Stimulated activated CD4-positive, alpha-beta T cell treated with anti-CD3 and anti-CD28 coated beads, Interleukin-1b, Interleukin-23, amount 100 ng/mL, for 4 hours (primary cell): ENCODE measurements around the gene PPFIBP1.

ENCODE experiments used
- DNase-seq, 2 donors: peaks; one replicate each; pipeline ENCODE4 v3.0.0-alpha.2; 2020; ENCODE audit warnings: low read depth in 2 of 2

PPFIBP1 gene

DNA sequence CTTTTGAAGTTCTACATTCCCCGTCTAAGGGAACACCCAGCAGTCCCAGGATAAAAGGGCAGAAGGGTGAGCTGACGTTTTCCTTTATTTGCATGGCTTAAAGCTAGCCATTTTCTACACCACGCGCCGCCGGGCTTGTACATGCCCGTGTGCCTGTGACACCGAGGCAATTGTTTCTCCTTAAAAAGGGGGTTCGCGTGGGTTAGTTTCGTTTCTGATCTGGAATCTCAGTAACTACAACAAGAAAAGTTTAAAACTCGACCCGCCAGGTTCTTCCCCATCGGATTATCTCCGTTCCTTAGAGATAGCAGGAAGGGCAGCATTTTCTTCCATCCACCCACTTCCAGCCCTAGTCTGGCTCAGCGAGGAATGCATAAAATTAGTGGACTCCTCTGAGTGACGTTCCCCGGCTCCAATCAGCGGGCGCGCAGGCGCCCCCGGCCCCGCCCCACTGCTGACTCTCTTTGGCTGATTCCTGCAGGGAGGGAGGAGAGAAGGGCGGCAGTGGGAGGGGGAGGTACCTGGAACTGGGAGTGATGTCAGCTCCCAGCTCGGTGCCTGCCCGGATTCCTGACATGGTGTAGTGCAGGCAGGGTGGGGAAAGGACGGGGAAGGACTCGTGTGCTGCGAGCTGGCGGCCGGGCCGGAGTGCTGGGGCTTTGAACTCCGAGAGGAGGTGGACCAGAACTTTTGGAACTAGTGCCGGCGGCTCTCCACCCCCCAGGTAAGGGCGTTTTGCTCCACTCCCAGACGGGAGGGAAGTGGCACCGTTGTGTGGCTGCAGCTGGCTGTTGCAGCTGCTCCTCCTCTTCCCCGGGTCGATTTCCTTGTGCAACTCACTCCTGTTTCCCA, at the start of gene PPFIBP1:
Gene PPFIBP1 (plus strand): TSS at position 565 of the 852 bp plus-strand sequence. CDS start 109,191 bp downstream, outside the sequence.
- DNase-seq: peak; percentile 99

- no peak for DNase-seq
These were observed 49.7 kb upstream of the PPFIBP1 start for GRCh38 chr12:27474344-27474743.

DNA sequence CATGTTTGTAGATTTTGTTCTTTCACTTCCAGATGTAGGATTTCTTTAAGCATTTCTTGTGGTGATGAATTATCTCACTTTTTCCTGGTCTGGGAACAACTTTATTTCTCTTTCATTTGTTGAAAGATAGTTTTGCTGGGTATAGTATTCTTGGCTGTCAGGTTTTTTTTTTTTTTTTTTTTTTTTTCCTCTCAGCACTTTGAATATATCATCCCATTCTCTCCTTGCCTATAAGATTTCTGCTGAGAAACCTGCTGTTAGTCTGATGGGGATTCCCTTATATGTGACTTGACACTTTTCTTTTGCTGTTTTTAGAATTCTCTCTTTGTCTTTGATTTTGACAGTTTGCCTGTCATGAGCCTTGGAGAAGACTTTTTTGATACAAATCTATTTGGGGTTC, 47.0 kb upstream of the PPFIBP1 start:
- DNase-seq: no peak

GRCh38 chr12:27478949-27479348, 45.1 kb upstream of the PPFIBP1 start:
- DNase-seq: no peak

GRCh38 chr12:27480016-27480415, 44.0 kb upstream of the PPFIBP1 start:
- no peak for DNase-seq

- DNase-seq: no peak
These were observed 37.0 kb upstream of the PPFIBP1 start for GRCh38 chr12:27486961-27487360.

DNA sequence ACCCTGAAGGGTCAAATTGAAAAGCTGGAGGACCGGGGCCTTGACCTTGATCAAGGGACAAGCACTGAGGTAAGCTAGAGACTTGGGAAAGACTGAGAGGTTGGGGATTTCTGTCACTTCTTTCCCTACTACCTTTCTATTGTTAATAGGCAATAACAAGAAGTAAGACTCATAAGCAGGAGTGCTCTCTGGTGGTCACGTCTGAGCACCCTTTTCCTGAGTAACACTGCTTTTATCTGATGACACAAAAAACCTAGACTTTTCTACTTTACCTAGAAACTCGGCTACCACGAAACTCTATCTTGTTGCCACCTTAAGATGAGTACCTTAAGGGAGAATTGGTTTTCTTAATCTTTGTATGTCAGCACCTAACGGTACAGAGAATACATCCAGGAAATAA, 35.5 kb upstream of the PPFIBP1 start:
- DNase-seq: no peak

DNA sequence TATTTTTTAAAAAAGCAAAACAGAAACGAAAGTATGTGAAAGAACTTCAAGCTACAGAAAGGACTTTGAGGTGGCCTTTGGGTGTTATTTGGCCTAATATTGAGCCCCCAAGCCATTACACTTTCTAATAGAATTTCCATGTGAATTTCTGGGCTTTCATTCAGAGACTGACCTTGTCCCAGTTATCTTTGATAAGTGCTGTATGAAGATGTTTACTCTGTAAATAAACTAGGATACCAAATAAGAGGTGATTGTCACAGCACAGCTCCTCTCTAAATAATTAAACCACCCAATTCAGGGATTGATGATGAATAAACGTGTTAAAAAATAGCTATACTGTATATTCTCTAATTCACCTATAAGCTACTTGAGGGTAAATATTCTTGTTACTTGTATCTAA, 32.8 kb upstream of the PPFIBP1 start:
- DNase-seq: no peak

- no peak for DNase-seq
These were observed 30.6 kb upstream of the PPFIBP1 start for GRCh38 chr12:27493260-27493940.

DNA sequence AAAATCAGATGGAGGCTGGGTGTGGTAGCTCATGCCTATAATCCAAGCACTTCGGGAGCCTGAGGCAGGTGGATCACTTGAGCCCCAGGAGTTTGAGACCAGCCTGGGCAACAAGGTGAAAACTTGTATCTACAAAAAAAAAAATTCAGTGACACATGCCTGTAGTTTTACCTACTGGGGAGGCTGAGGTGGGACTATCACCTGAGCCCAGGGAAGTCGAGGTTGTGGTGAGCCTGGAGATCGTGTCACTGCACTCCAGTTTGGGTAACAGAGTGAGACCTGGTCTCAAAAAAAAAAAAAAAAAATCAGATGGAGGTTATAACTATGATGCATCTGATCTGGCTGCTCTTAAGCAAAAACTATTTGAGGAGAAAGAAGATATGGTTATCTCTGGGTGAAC, 26.6 kb upstream of the PPFIBP1 start:
- no peak for DNase-seq

DNA sequence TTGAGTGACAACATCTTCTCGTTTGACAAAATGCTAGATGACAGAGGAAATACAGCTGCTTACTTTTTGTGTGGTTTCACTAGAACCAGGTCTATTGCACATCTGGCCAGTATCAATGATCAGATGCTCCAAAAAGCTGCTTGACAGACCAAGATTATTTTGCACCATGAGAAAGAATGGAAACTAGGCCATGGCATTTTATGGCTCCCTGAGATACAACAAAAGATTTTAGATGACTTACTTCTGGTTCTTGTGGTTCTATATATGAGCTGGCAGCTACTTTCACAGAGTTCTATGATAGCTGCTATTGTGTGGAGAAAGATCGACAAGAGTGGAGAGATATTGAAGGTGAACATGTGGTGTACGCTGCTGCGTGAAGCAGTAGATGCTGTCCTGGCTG, 25.9 kb upstream of the PPFIBP1 start:
- DNase-seq: no peak

GRCh38 chr12:27498761-27499160, 25.2 kb upstream of the PPFIBP1 start:
- no peak for DNase-seq

DNA sequence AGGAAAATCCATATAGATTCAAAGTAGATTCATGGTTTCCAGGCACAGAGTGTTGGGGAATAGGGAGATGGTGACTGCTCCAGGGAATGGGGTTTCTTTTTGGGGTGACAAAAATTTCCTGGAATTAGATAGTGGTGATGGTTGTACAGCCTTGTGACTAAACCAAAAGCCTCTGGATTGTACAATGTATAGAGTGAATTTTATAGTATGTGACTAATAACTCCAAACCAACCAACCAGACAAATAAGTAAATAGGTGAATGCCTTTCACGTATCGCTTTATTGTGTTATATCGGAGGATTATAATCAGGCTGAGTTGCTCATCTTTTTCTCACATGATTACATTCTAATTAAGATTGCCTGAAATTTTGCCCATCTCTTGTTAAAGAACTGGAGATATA, 24.6 kb upstream of the PPFIBP1 start:
- no peak for DNase-seq

GRCh38 chr12:27500546-27500945, 23.5 kb upstream of the PPFIBP1 start:
- DNase-seq: no peak

GRCh38 chr12:27502021-27502435, 22.0 kb upstream of the PPFIBP1 start:
- no peak for DNase-seq

GRCh38 chr12:27504507-27504906, 19.5 kb upstream of the PPFIBP1 start:
- no peak for DNase-seq

DNA sequence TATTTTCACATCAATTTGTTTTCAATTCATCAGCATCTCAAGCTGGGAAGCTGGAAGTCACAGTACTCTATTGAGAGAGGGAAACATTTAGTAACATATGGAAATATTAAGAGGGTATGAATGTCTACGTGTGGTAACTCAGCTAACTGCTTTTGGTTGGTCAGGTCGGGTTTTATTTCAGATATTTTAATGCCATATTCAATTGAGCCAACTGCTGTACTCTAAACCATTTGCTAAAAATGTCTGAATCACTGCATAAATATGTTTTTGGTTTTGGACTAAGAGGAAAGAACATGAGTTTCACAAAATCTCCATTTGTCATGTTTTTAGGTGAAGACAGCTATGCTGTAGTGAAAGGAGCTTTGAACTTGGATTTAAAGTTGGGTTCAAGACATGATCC, 18.9 kb upstream of the PPFIBP1 start:
- no peak for DNase-seq

GRCh38 chr12:27505761-27506160, 18.2 kb upstream of the PPFIBP1 start:
- DNase-seq: no peak

- no peak for DNase-seq
These were observed 17.3 kb upstream of the PPFIBP1 start for GRCh38 chr12:27506645-27507189.

DNA sequence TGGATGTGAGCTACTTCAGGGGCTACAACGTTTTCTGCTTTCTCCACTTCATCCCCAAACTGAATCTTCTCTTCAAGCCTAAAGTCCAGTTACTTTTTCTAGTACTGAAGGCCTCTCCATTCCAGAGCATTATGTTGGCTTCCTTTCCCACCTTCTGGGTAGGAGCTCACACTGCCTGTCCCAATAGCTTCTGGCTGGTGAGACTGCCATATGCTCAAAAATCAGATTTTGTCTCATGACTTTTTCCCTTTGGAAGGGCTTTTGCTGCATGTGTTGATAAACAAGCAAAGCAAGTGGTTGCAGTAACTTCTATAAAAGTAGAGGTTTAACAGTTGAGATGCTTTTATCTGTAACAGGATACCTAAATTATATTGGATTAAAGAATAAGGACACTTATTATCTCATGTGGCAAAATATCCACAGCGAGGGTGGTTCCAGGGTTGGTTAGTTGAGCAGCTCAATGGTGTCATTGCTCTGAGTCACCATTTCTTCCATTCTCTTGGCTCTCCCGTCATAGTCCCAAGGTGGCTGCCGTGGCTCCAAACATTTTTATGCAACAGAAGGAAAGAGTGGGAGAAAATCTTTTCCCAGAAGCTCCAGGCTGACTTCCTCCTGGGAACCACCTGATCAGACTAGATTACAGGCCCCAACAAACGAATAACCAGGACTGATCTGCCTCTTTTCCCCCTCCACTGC, 15.1 kb upstream of the PPFIBP1 start:
- DNase-seq: no peak

DNA sequence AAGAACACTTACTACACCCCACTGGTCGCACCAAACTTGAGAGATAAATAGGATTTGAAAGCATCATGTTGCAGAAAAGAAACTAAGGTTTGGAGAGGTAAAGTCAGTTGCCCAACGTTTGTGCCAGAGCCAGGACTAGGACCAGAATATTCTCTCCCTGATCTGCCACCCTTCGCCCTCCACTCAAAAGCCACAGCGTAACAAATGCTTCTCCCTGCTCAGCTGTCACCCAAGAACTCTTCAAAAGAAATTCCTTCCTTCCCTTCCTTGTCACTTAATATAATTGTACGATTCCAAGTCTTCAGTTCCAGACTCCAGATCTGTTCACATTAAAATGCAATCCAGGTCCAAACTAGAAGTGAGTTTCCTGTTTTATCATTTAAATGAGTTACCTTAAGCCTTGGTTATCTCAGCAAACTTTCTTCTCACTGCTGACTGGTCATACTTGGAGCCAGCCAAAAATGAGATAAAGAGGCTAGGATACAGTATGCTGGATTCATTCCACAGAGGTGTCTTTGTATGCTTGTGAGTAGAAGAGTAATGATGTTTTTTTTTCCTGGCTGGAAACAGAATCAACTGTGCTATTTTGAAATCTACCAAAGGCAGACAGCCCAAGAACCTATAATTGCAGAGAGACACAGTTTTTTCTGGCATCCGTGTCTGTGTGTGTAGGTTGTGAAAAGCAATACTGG, 12.8 kb upstream of the PPFIBP1 start:
- no peak for DNase-seq

DNA sequence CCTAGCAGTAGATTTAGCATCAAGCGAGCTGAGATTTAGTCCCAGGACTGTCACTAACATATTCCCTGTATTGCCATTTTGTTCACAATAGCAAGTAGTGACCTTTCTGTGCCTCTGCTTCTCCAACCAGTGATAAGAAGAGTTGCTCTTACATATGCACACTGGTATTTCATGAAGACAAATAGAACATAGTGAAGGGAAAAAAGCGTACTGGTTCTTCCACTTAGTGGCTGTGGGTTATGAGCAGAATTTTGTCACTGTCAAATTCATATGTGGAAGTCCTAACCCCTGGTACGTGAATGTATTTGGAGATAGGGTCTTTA, 12.3 kb upstream of the PPFIBP1 start:
- DNase-seq: no peak
